WTC11 (cell line): Measurements from ENCODE around the gene MTTP. TPM values are rescaled to one million over a fixed set of nuclear protein-coding genes. Genes with fewer than 3 reads are reported as not detected.

Source experiments
- ATAC-seq: fragments of 200-7000 bp; cut with Tn5 transposase; 2 replicates; pipeline ENCODE4 v1.10.0; 2021; ENCODE audit warnings: mild to moderate bottlenecking, moderate library complexity
- CTCF ChIA-PET: fragments of 300-600 bp; sonication (Branson Sonifier 250); formaldehyde crosslinking; loops from one replicate; lab custom pipeline; 2021; ENCODE audit warnings: antibody characterized with exemption; lab: Charles Lee
- POLR2A ChIA-PET: fragments of 350-600 bp; sonication (Branson Sonifier 250); formaldehyde crosslinking; loops from one replicate; lab custom pipeline; 2021; ENCODE audit warnings: antibody characterized with exemption; lab: Charles Lee
- DNase-seq: peaks from one replicate; pipeline ENCODE4 v3.0.0; 2021; ENCODE audit warnings: low spot score
- H3K27ac Mint-ChIP-seq: 2 replicates; pipeline ENCODE4 v1.8.0; 2021; ENCODE audit warnings: mixed read lengths
- H3K27me3 Mint-ChIP-seq: 2 replicates; pipeline ENCODE4 v1.8.0; 2021; ENCODE audit warnings: low read depth, mild to moderate bottlenecking, moderate library complexity, mixed read lengths
- H3K36me3 Mint-ChIP-seq: 2 replicates; pipeline ENCODE4 v1.8.0; 2021; ENCODE audit warnings: mixed read lengths
- H3K4me1 Mint-ChIP-seq: 2 replicates; pipeline ENCODE4 v1.8.0; 2022; ENCODE audit warnings: mixed read lengths
- H3K4me3 Mint-ChIP-seq: 2 replicates; pipeline ENCODE4 v1.8.0; 2021; ENCODE audit warnings: mild to moderate bottlenecking, moderate library complexity, mixed read lengths
- H3K9me3 Mint-ChIP-seq: 2 replicates; pipeline ENCODE4 v1.8.0; 2021; ENCODE audit warnings: mixed read lengths
- AFF4 ChIP-seq: sonication (generic); formaldehyde crosslinking; IDR thresholded peaks from 2 replicates; pipeline ENCODE4 v1.8.1; 2023; ENCODE audit warnings: mild to moderate bottlenecking, missing genetic modification reagents, borderline replicate concordance
- E2F4 ChIP-seq: sonication (generic); formaldehyde crosslinking; IDR thresholded peaks from 2 replicates; pipeline ENCODE4 v1.8.1; 2022; ENCODE audit warnings: low read depth, mild to moderate bottlenecking, moderate library complexity, missing genetic modification reagents, borderline replicate concordance
- EMX1 ChIP-seq: fragments of 250-450 bp; sonication (Bioruptor Pico); IDR thresholded peaks from 2 replicates; pipeline ENCODE4 v1.8.0; 2021; ENCODE audit warnings: mild to moderate bottlenecking
- ETV6 ChIP-seq: sonication (generic); formaldehyde crosslinking; IDR thresholded peaks from 2 replicates; pipeline ENCODE4 v1.8.1; 2022; ENCODE audit warnings: mild to moderate bottlenecking, missing genetic modification reagents
- FOXK1 ChIP-seq: sonication (generic); formaldehyde crosslinking; IDR thresholded peaks from 2 replicates; pipeline ENCODE4 v1.8.0; 2022; ENCODE audit warnings: mild to moderate bottlenecking, moderate library complexity, missing genetic modification reagents
- HMGA2 ChIP-seq: fragments of 250-450 bp; sonication (Bioruptor Pico); IDR thresholded peaks from 2 replicates; pipeline ENCODE4 v1.4.0; 2021; ENCODE audit warnings: mild to moderate bottlenecking, moderate library complexity
- KAT7 ChIP-seq: sonication (generic); formaldehyde crosslinking; IDR thresholded peaks from 2 replicates; pipeline ENCODE4 v1.8.1; 2023; ENCODE audit warnings: missing genetic modification reagents, mild to moderate bottlenecking, borderline replicate concordance
- NFE2L1 ChIP-seq: sonication (generic); formaldehyde crosslinking; IDR thresholded peaks from 2 replicates; pipeline ENCODE4 v1.8.1; 2023; ENCODE audit warnings: missing genetic modification reagents
- PREB ChIP-seq: sonication (generic); formaldehyde crosslinking; IDR thresholded peaks from 2 replicates; pipeline ENCODE4 v1.8.1; 2022; ENCODE audit warnings: mild to moderate bottlenecking, missing genetic modification reagents, moderate library complexity, borderline replicate concordance
- RORB ChIP-seq: fragments of 250-450 bp; sonication (Bioruptor Pico); IDR thresholded peaks from 2 replicates; pipeline ENCODE4 v1.9.0; 2021; ENCODE audit warnings: mild to moderate bottlenecking
- SMAD3 ChIP-seq: sonication (generic); formaldehyde crosslinking; IDR thresholded peaks from 2 replicates; pipeline ENCODE4 v1.8.0; 2022; ENCODE audit warnings: missing genetic modification reagents, mild to moderate bottlenecking, borderline replicate concordance
- STAT6 ChIP-seq: sonication (generic); formaldehyde crosslinking; conservative IDR thresholded peaks from 2 replicates; pipeline ENCODE4 v1.8.1; 2023; ENCODE audit warnings: mild to moderate bottlenecking, low read depth, missing genetic modification reagents, moderate library complexity
- TEAD1 ChIP-seq: sonication (generic); formaldehyde crosslinking; IDR thresholded peaks from 2 replicates; pipeline ENCODE4 v1.8.0; 2022; ENCODE audit warnings: mild to moderate bottlenecking, missing genetic modification reagents
- ZBTB21 ChIP-seq: sonication (generic); formaldehyde crosslinking; IDR thresholded peaks from 2 replicates; pipeline ENCODE4 v1.8.1; 2023; ENCODE audit warnings: mild to moderate bottlenecking, missing genetic modification reagents, borderline replicate concordance
- ZMAT4 ChIP-seq: fragments of 250-450 bp; sonication (Bioruptor Pico); IDR thresholded peaks from 2 replicates; pipeline ENCODE4 v1.9.0; 2021; ENCODE audit warnings: mild to moderate bottlenecking
- ZNF219 ChIP-seq: sonication (generic); formaldehyde crosslinking; IDR thresholded peaks from 2 replicates; pipeline ENCODE4 v1.8.0; 2023; ENCODE audit warnings: missing genetic modification reagents, mild to moderate bottlenecking, borderline replicate concordance
- ZNF263 ChIP-seq: sonication (generic); formaldehyde crosslinking; IDR thresholded peaks from 2 replicates; pipeline ENCODE4 v1.8.1; 2022; ENCODE audit warnings: low read depth, mild to moderate bottlenecking, moderate library complexity, missing genetic modification reagents
- ZNF281 ChIP-seq: sonication (generic); formaldehyde crosslinking; IDR thresholded peaks from 2 replicates; pipeline ENCODE4 v1.8.0; 2023; ENCODE audit warnings: mild to moderate bottlenecking, missing genetic modification reagents
- ZSCAN18 ChIP-seq: fragments of 250-450 bp; sonication (Bioruptor Pico); IDR thresholded peaks from 2 replicates; pipeline ENCODE4 v2.1.2; 2022; ENCODE audit warnings: mild to moderate bottlenecking, moderate library complexity
- total RNA-seq: library from RNA; stranded (reverse); gene quantifications from 3 replicates; pipeline ENCODE4 v1.2.3, GENCODE V29; 2021

Gene MTTP
- total RNA-seq, 1 experiment from 2014 or later = 0.26 TPM

- POLR2A ChIA-PET = no interaction called here
- ATAC-seq = no peak
- CTCF ChIA-PET = interaction anchor here (1.5 kb wide), 1 partner anchor 171 kb away, joined by 3 read pairs; no protein-coding TSS in a partner anchor
- no peak for TF ChIP-seq EMX1 (CRISPR knock-in tag)
- TF ChIP-seq TEAD1 (CRISPR knock-in tag) = no peak
- TF ChIP-seq E2F4 (CRISPR knock-in tag) = no peak
- TF ChIP-seq ZBTB21 (CRISPR knock-in tag) = no peak
- no peak for TF ChIP-seq ZMAT4 (CRISPR knock-in tag)
- TF ChIP-seq NFE2L1 (CRISPR knock-in tag) = no peak
- TF ChIP-seq ETV6 (CRISPR knock-in tag) = no peak
- Mint-ChIP-seq H3K27me3 (peaks cover 36% of the 10 kb centered on the region), H3K9me3 (no peaks in the 10 kb centered on the region), H3K4me3 (no peak overlapping the region), H3K36me3 (no peaks in the 10 kb centered on the region), H3K4me1 (peaks cover 46% of the 10 kb centered on the region), H3K27ac (no peak overlapping the region)
- DNase-seq = no peak
Observed at GRCh38 chr4:99640676-99641075, 66.1 kb downstream of the MTTP start.

- DNase-seq (no peak), ATAC-seq (no peak)
- Mint-ChIP-seq H3K4me1 (peaks cover 60% of the 10 kb centered on the region), H3K36me3 (no peaks in the 10 kb centered on the region), H3K9me3 (no peaks in the 10 kb centered on the region), H3K27ac (no peak overlapping the region), H3K27me3 (peaks cover 58% of the 10 kb centered on the region), H3K4me3 (no peak overlapping the region)
- CTCF ChIA-PET = interaction anchor here (1.0 kb wide), 1 partner anchor 81 kb away, joined by 3 read pairs; no protein-coding TSS in a partner anchor
- POLR2A ChIA-PET = no interaction called here
- TF ChIP-seq FOXK1 (CRISPR knock-in tag) = no peak
- TF ChIP-seq PREB (CRISPR knock-in tag) = no peak
- no peak for TF ChIP-seq ZNF263 (CRISPR knock-in tag)
- TF ChIP-seq KAT7 (CRISPR knock-in tag) = no peak
- TF ChIP-seq HMGA2 (CRISPR knock-in tag) = no peak
- TF ChIP-seq STAT6 = no peak
- TF ChIP-seq ZSCAN18 (CRISPR knock-in tag) = no peak
- TF ChIP-seq SMAD3 (CRISPR knock-in tag) = no peak
- no peak for TF ChIP-seq AFF4 (CRISPR knock-in tag)
- TF ChIP-seq ZNF219 = no peak
- no peak for TF ChIP-seq RORB (CRISPR knock-in tag)
- TF ChIP-seq ZNF281 (CRISPR knock-in tag) = no peak
- no peak for TF ChIP-seq EMX1 (CRISPR knock-in tag)
Observed at GRCh38 chr4:99642725-99643489, 68.3 kb downstream of the MTTP start.
